GM18517 (cell line): Measurements from ENCODE around the gene GPC6.
"Not testable (repeated sequence)": the region's sequence is repeated elsewhere in the genome, so short reads cannot be mapped to it uniquely, and the experiment has no call there.

Experiments used
- ATAC-seq: cut with Tn5 transposase; IDR thresholded peaks from one replicate; pipeline ENCODE4 v1.9.1; 2021; ENCODE audit warnings: mild to moderate bottlenecking, moderate library complexity; ENCODE audit not compliant: unreplicated experiment

The GPC6 gene

GRCh38 chr13:93420887-93421286 is 194.3 kb downstream of the GPC6 start:
- no peak for ATAC-seq

GRCh38 chr13:93422980-93423543 is 196.5 kb downstream of the GPC6 start:
- no peak for ATAC-seq

DNA sequence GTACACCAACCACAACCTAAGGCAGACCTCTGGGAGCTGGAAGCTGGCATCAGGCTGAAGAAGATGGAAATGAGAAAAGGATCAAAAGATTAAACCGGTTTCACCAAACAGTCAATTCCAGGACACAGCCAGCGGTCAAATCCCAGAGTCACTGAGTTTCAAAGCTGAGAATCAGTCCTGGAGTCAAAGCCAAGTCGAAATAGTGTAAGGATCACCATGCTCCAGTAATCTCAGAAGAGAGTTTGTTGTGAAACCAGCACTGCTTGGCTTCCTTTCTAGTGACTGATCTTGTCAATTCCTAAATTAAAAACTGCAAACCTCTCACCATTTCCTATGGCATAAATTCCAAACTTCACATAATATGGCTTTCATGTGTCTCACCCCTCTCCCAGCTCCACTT is 198.8 kb downstream of the GPC6 start:
- ATAC-seq = no peak

DNA sequence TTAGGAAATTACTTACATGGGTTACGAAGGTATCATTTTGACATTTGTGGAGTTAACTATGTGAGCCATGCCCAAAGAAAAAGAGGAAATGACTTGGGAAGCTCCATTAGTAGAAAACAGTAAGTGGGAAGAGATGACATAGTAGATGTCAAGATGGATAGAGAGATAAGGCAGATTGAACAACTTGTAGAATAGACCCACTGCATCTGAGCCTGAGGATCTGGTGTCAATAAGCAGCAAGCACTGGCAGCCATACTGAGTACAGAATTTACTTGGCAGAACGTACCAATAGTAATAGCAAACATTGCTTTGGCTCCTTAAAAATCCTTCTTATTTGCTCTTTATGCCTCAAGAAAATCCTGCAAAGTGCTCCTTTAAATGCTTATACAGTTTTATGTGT is 203.8 kb downstream of the GPC6 start:
- ATAC-seq = no peak

DNA sequence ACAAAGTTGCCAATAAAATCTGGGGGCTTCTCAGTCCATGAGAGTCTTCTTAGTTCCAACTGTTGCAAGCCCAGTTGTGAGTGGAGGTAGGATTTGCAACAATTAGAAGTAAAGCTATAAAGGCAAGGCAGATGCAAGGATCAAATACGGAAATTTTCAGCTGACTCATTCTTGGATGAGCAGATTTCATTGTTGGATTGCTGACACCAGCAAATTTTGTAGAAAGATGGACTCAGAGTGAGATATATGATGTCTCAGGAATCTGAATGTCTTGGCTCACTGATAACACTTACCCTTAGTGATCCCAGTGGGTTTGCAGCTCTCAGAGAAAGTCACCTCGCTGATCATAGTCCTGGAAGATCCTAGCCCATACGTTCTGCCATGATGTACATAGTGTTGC is 209.0 kb downstream of the GPC6 start:
- ATAC-seq = no peak

DNA sequence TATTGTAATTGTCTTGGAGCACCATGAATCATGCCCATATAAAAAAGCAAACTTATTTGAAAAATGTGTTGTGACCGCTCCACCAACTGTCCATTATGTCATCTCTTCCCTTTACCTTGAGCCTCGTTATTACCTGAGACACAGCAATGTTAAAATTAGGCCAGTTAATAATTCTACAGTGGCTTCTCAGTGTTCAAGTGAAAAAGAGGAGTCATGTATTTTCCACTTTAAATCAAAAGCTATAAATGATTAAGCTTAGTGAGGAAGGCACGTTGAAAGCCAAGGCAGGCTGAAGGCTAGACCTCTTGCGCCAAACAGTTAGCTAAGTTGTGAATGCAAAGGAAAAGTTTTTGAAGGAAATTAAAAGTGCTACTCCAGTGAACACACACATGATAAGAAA is 210.5 kb downstream of the GPC6 start:
- no peak for ATAC-seq

DNA sequence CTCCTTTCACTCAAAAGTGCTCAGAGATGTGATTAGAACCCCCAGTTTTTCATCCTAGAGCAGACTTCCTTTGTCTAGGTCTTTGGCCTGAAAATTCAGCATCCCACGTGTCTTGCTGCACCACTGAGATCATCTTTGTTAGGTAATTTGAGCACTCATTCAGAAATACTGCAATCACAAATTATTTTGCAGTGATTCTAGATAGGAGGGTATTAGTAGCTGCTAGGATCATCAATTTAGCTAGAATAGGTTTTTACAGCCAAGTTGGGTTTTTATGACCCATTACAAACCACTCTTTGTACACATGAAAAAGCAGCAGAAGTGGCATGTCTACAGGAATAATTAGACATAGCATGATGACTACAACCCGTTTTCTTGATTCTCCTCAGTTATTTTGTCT is 219.6 kb downstream of the GPC6 start:
- no peak for ATAC-seq

GRCh38 chr13:93450191-93450621 is 223.6 kb downstream of the GPC6 start:
- ATAC-seq = no peak

GRCh38 chr13:93450761-93451160 is 224.2 kb downstream of the GPC6 start:
- ATAC-seq = no peak

- not testable (repeated sequence) for ATAC-seq
Measured at GRCh38 chr13:93454676-93455235, 228.1 kb downstream of the GPC6 start.

GRCh38 chr13:93455861-93456260 is 229.3 kb downstream of the GPC6 start:
- ATAC-seq = no peak

DNA sequence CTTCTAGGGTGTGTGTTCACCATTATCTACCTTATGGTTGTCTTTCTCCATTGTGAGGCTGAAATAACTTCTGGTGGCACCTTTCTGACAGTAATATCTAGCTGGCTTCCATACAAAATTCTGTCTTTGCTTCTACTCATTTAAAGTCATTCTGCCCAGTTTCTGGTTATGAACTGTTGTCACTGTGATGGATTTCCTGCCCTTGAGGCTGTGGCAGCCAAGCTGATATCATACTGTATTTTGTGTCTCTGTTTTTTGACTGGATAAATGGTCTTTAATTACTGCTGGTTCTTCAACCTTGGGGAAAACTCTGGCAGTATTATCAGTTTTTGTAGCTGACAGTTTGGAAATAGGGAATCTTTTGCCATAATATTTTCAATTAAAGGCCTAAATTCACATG is 233.4 kb downstream of the GPC6 start:
- no peak for ATAC-seq

GRCh38 chr13:93462151-93462550 is 235.5 kb downstream of the GPC6 start:
- ATAC-seq = no peak

- ATAC-seq = no peak
Measured at GRCh38 chr13:93466502-93467036, 240.0 kb downstream of the GPC6 start.

GRCh38 chr13:93467175-93467574 is 240.6 kb downstream of the GPC6 start:
- ATAC-seq = no peak

DNA sequence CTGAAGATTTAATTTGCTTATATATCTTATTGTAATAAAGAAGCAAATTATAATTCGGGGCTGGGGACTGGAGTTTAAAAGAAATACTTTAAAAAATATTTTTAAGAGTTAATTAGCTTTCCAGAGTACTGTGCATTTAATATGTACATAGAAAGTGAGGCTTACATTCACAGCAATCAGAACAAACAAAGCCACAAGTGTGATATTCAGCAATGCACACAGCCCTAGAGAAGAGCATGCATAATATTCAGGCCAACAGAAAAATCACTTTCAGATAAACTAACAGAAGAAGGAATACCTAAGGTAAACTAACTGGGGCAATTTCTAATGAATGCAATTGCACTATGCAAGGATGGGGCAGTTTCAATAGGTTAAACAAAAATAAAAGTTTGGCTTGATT is 241.8 kb downstream of the GPC6 start:
- ATAC-seq = no peak

DNA sequence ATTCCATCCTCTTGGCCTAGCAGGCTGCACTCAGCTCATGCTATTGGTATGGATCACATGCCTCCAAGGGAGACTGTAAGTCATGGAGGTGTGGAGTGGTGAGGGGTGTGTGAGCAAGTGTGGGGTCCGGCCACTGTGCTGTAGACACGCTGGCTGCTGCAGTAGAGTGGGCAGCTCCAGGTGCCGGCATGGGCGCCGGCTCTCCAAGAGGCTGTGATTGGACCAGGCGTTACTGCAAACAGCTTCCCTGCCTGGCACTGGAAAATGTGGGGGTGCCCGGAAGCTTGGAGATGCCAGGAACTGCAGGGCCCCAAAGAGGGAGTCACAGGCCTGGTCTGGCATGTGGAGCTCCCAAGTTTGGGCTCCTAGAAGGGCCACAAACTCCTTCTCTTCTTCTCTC is 245.7 kb downstream of the GPC6 start:
- no peak for ATAC-seq

GRCh38 chr13:93472814-93473296 is 246.2 kb downstream of the GPC6 start:
- ATAC-seq = no peak

GRCh38 chr13:93473441-93474270 is 247.0 kb downstream of the GPC6 start:
- no peak for ATAC-seq

- ATAC-seq = no peak
Measured at GRCh38 chr13:93476175-93476574, 249.6 kb downstream of the GPC6 start.

- no peak for ATAC-seq
Measured at GRCh38 chr13:93477238-93477637, 250.6 kb downstream of the GPC6 start.

DNA sequence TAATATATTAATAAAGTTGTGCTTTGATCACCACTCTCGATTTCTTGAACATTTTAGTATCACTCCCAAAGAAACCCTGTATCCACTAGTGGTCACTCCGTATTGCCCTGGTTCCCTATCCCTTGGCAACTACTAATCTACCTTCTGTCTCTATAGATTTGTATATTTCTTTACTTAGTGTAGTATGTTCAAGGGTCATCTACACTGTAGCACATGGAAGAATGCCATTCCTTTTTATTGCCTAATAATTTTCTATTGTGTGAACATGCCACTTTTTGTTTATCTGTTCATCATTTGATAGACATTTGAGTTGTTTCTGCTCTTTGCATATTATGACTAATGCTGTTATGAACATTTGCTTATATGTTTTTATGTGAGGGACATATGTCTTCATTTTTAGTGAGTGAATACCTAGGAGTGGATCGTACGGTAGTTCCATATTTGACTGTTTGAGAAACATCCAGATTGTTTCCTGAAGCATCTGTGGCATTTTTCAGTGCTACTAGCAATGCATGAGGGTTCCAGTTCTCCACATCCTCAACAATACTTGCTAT is 254.0 kb downstream of the GPC6 start:
- no peak for ATAC-seq
